Nucleus accumbens (tissue), 56 donors: Measurements from ENCODE around the gene EFCAB8.

Source experiments
- DNase-seq, 56 donors: peaks; one replicate each; lab custom pipeline; 2025; lab: John Stamatoyannopoulos, UW

Gene EFCAB8

DNA sequence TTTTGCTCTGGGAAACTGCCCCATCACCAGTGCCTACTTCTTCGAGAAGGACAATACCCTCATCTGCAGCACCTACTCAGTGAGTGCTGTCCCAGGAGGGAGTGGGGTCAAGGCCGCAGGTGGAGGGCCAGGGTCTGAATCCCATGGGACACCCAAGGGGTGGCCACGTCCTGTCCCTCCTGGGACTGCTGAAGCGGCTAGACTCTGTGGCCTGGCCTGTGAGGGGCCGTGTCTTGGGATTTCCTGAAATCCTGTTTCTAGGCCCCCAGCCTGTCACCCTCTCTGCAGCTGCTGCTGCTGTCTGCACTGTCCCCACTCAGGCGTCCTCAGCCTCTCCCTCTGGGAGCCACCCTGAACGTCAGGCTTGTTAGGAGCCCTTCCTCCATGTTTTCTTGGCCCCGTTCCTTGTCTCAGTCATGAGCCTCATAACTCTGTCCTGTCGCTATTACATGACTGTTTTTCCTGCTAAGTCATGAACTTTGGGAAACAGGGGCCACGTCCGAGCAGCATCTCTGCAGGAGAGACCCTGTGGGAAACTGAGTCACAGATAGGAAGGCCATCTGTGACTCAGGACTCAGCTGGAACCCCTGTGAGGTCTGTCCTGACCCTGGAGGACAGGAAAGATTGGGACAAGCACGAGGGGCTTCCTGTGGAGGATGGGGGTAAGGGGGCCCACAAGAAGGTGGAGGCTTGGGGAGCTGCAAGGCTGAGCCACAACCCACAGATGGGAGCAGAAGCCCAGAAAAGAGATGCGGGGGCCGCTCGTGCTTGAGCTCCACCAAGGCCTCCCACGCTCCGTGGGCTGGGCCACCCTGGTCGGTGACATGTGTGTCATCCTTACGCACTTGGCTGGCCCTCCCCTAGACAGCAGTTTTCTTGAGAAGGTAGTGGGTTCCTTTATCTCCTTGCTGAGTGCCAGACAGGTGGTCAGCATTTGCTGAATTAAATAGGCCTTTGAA, 49.9 kb downstream of the EFCAB8 start:
- no peak for DNase-seq

DNA sequence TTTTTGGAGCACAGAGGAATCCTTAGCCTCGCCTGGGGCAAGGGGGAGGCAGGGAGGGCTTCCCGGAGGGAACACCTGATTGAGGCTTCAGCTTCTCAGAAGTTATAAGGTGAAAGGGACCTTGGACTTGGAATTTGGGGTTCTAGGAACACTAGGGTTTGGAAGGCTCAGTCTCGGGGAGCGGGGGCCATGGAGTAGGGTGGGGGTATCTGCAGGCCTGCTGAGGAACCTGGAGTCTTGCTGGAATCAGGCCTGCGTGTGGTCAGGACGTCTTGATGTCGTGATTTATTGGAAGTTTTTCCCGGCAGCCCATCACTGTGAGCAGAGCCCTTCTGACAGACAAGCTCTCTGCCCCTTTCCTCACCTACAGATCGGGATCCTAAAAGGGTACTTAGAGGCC, 50.7 kb downstream of the EFCAB8 start:
- DNase-seq, result no peak

DNA sequence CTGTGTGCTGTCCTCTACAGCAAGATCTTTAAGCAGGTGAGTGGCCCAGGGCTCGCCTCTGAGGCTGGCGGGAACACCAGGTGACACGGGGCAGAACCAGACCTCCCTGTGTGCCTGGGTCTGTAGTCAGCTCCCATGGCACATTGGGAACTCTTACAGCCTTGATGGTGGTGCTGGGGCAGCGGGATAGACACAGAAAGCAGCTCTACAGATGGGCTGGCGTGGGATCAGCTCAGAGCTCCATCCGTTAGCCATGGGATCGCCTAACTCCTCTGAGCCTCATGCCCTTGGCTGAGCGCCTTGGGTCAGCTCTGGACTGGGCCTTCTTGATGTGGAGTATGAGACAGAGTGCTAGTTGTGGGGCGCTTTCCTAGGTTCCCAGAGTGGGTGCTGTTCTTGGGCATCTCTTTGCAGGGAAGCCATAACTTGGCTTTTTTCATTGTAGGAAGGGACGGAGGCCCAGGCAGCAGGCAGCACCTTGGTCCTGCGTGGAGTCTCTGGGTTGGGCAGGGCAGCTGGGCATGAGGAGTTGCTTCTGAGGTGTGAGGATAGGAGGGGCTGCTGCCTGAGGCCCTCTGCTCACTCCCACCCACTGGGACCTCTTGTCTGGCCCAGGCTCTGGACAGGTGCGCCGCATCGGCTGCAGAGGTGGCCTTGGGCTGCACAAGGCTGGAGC, 51.3 kb downstream of the EFCAB8 start:
- no peak for DNase-seq

DNA sequence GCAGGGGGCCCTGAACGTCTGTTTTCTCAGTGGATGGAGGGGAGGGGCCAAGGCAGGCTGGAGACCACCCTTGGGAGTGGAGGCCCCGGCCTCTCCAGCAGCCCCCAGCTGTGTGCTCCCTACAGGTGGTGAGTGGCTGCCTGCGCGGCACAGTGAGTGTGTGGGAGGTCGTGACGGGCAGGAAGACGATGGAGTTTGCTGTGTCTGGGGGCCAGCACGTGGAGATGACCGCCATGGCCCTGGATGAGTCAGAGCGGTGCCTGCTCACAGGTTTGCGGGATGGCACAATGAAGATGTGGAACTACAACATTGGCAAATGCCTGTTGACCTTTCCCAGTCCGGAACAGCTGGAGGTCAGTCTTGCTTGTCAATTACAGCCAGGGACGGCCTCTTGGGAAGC, 52.6 kb downstream of the EFCAB8 start:
- no peak for DNase-seq

DNA sequence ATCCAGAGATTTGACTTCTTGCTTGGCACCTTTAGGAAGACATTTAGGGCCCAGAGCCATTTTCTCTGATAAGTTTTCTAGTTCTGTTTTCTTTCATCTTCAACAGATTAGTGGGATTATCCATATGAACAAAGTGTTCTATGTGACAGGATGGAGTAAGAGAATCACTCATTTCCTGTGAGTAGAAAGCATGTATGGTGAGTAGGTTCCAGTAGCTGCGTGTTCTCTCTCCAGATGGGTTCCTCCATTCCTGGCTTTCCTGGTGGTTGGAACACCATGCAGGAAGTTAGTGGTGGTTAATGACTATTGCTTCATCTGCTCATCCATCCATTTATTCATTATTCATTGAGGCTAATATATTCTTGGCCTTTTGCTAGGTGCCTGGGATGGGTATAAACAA, 54.0 kb downstream of the EFCAB8 start:
- no peak for DNase-seq

DNA sequence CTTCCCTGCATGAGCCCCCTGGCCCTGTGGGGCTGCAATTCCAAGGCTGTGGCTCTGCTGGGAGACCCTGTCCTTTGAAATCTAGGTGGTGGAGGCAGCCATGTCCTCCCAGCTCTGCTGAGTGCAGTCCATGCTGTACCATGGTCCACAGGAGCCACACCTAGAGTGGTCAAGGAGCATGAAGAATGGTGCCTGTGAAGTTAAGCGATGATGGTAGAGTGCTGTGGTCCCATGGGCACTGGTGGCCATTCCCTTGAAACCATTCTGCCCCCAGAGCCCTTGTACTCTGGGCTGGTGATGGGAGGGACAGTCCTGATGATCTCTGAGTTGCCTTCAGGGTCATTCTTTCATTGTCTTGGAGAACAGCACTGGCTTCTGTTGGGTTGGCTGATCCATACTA, 55.3 kb downstream of the EFCAB8 start:
- DNase-seq, result no peak

DNA sequence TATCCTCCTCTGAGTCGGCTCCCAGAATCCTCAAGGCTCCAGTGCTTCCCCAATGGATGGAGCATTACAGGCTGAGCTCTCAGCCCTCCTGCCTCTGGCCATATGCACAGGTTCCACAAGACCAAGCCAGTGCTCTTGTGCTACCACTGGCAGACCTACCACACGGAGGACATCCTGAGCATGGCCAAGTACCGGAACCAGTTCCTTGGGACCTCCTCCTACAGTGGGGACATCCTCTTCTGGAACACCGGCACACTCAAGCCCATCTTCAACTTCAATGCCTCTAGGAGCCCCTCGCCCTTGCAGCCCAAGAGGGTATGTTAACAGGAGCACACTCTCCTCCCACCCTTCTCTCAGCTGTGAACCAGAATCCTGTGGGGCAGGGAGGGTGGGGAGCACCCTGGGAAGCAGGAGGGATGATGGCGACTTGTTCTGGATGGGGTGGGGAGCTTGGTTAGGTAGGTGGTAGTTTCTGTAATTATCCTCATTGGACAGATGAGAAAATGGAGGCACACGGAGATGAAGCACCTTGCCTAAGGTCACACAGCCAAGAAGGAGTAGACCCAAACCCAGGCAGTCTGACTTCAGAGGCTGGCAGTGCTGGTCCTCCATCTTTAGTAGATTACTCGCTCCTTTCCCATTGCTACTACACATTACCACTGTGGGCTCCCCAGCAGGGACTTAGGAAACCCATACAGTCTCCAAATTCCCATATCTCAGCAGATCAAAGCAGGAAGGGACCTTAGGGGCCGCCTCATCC, 58.6 kb downstream of the EFCAB8 start:
- DNase-seq, result no peak

DNA sequence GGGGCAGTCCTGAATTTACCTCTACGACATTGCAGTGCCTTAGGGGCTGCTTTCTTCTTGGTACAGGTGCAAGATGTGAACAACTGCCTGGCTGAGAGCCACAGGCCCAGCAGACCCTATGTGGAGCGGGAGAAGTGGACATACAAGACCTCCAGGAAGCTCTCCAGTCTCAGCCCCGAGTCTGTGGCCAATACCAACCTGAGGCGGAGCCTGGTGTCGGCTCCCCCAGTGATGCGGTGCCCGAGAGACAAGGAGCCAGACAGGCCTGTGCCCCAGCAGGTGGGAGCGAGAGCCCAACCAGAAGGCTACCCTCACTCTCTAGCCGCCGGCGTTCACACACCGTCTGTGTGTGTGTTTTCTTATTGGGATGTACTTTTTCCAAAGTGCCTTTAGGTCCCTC, 59.6 kb downstream of the EFCAB8 start:
- DNase-seq, result no peak

DNA sequence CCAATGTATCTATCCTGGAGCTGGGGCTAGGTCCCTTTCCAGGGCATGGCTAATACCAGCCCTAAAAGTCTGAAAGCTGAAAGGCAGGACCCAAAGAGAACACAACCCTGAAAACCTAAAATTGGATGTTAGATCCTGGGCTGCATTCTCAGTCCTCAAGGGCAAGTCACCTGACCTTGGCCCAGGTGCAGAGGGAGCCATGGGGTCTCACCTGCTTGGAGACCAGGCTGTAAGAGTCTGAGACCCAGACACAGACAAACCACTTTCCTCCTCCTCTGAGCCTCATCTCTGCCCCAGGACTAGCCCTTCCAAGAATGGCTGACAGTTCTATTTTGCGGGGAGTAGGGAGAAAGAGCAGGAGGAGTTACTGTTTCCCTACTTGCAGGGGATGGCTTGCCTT, 60.0 kb downstream of the EFCAB8 start:
- no peak for DNase-seq

DNA sequence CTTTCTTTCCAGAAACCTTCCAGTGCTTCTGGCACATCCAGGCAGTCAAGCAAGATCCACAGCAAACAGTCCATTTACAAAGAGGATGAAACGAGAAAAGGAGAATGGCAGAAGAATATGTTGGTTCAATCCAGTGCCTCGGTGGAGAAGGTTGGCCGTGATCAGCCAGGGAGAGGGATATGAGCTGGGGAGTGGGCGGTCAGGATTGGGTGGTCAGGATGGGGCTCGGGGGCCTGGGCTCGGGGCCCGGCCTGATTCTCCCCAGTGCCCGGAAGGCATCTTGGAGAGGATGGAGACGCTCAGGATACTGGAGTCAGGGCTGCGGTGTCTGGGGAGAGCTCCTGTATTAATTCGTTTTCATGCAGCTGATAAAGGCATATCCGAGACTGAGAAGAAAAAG, 61.3 kb downstream of the EFCAB8 start:
- no peak for DNase-seq

DNA sequence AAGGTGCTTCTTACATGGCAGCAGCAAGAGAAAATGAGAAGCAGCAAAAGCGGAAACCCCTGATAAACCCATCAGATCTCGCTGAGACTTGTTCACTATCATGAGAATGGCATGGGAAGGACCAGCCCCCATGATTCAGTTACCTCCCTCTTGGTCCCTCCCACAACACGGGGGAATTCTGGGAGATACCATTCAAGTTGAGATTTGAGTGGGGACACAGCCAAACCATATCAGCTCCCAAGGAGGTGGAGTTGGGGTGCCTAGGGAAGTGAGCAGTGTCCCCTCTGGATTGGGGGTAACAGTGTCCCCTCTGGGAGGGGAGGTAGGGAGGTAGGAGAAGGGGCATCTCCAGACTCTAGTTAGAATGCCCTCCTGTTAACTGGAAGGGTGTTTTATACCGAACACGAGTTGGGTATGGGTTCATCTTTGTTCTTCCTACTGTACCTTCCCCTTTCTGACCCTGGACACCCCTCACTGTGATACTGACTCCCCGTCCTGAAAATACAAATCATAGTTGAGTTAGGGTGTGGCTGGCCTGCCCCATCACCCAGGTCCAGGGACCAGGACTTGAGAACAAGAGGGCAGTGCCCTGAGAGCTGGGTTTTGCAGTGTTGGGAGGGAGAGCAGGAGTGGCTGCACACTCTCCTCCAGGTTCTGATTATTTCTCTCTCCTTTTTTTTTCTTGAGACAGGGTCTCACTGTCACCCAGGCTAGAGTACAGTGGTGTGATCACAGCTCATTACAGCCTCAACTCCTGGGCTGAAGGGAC, 62.0 kb downstream of the EFCAB8 start:
- no peak for DNase-seq

DNA sequence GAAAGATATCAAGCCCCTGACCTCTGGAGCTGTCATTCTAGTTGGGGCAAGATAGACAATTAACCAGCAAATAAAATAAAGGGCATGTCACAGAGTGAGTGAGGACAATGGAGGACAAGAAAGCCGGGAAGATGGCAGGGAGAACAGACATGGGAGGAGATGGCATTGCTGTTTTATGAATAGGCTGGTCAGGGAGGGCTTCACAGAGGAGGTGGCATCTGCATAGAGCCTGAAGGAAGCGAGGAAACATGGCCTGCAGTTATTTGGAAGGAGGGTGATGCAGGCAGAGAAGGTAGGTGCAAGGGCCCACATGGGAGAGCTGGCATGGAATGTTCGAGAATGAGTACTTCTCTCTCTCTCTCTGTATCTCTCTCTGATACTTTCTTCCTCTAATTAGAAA, 63.7 kb downstream of the EFCAB8 start:
- no peak for DNase-seq

DNA sequence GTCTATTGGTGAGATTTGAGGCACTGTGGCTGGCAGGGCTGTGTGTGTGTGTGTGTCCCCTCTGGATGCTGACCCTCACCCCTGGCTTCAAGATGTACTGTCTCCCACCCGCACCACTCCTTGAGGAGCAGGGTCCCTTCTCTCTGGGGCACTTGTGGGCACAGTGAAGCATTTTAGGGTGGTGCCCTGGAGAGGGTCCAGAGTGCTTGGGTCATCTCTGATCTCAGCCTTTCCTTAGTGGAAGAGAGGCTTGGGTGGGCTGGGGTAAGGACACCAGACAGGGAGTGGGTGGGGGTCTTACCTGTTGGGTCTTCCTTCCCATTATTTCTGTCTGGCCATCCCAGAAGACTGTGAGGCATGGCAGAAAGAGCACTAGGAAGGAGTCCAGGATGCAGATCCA, 66.1 kb downstream of the EFCAB8 start:
- no peak for DNase-seq

DNA sequence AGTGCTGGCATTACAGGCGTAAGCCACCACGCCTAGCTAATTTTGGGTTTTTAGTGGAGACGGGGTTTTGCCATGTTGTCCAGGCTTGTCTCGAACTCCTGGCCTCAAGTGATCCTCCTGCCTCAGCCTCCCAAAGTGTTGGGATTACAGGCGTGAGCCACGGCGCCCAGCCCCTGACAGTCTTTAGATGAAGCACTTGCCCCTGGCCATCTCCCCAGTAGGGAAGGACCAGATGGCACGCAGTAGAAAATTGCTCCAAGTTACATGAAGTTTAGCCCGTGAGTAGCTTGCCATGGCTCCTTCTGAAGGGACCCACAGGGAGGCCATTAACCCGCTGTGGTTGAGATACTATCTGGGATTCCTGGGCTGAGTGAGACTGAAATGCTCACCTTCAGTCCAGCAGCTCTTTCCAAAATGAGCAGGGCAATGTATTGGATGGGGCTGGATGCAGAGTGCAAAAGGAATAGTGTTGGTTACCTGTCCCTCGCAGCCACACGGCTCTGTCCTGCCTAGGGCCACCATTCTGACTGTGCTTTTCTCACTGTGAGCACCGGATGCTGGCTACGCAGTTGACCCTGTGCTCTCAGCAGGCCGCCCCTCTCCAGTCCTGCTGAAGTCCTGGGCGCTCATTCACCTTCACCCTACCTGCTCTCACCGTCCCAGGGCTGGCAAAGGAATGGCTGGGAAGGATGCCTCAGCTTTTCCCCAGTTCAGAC, 66.9 kb downstream of the EFCAB8 start:
- no peak for DNase-seq

DNA sequence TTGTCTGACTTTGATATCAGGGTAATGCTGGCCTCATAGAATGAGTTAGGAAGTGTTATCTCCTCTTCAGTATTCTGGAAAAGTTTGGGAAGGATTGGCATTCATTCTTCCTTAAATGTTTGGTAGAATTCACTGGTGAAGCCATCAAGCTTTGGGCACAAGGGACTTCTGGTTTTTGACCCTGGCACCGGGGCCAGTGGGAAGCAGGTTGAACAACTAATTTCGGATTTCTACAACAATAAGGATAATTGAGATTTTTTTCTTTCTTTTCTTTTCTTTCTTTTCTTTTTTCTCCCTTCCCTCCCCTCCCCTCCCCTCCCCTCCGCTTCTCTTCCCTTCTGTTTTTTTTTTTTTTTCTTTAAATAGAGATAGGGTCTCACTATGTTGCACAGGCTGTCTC, 70.4 kb downstream of the EFCAB8 start:
- DNase-seq, result no peak

DNA sequence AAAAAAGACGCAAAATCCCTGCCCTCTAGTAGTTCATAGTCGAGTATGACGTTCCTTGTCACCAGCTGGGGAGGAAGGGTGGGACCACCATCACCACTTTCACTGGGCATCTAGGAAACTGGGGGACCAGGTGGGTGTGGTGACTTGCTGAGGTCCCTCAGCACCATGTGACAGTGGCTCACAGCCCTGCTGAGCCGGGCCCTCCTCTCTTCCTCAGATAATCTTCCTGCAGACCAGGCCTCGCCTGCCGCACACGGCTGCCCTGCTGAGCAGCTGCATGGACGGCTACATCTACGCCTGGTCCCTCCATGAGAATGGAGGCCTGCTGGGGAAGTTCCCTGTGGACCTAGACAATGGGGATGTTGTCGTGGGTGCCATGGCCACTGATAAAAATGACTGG, 71.5 kb downstream of the EFCAB8 start:
- DNase-seq, result no peak

DNA sequence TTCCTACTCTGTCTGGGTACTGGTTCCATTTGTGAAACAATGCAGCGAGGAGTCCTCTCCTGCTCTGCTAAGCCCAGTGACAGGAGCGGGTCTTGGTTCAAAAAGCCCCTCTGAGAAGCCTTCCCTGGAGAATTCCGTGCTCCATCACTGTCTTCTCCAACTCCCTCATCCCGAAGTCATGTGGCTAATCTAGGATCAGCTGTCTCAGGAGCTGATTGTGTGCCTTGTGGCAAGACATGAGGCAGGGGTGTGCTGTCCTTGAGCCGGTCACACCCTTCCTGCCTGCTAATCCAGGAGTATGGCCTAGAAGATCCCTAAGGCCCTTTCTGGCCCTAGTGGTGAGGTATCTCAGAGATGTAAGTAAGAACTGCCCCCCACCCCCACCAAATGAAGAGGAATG, 72.0 kb downstream of the EFCAB8 start:
- no peak for DNase-seq

DNA sequence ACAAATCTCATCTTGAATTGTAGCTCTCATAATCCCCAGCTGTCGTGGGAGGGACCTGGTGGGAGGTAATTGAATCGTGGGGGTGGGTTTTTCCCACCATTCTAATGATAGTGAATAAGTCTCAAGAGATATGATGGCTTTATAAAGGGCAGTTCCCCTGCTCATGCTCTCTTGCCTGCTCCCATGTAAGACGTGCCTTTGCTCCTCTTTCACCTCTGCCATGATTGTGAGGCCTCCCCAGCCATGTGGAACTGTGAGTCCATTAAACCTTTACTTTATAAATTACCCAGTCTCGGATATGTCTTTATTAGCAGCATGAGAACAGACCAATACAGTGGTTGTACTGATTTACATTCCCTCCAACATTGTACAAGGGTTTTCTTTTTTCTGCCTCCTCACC, 75.9 kb downstream of the EFCAB8 start:
- no peak for DNase-seq

DNA sequence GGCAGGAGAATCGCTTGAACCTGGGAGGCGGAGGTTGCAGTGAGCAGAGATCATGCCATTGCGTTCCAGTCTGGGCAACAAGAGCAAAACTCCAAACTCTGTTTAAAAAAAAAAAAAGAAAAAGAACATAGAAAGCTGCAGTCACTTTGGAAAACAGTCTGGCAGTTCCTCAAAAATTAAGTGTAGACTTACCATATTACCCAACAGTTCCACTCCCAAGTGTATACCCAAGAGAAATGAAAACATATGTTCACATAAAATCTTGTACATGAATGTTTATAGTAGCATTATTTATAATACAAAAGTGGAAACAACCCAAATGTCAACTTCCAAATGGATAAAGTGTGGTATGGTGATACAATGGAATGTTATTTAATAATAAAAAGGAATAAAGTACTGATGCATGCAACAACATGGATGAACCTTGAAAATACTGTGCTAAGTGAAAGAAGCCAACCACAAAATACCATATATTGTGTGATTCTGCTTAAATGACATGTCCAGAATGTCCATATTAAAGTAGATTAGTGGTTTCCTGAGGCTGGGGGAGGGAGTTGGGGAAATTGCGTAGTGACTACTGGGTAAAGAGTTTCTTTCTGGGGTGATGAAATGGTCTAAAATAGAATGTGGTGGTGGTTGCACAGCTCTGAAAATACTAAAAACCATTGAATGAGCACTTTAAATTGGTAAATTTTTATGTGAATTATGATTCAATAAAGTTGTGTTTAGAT, 82.6 kb downstream of the EFCAB8 start:
- DNase-seq, result no peak
